GM12891 (cell line): Measurements from ENCODE around the gene MAT2A.
A peak's percentile ranks its signal among the peaks of the same experiment; 100 is the strongest.
"Not testable (repeated sequence)": the region's sequence is repeated elsewhere in the genome, so short reads cannot be mapped to it uniquely, and the experiment has no call there.

Experiments
- DNase-seq: peaks from one replicate; pipeline ENCODE4 v3.0.0; 2011; ENCODE audit warnings: low spot score; ENCODE audit not compliant: insufficient read length
- FAIRE-seq: peaks from 2 replicates; lab custom pipeline; 2011; peaks lifted over from hg19 to GRCh38; lab: Jason Lieb, UNC
- PAX5 ChIP-seq: IDR thresholded peaks from 2 replicates; pipeline ENCODE4 v1.6.1; 2011; ENCODE audit warnings: low read length, moderate library complexity, mild to moderate bottlenecking; ENCODE audit not compliant: insufficient read depth, severe bottlenecking
- POLR2A ChIP-seq: IDR thresholded peaks from 2 replicates; pipeline ENCODE4 v1.6.1; 2011; ENCODE audit warnings: low read depth, low read length, control low read depth
- POLR2AphosphoS5 ChIP-seq: IDR thresholded peaks from 2 replicates; pipeline ENCODE4 v1.6.1; 2011; ENCODE audit warnings: low read depth, low read length, control low read depth
- POU2F2 ChIP-seq: IDR thresholded peaks from 2 replicates; pipeline ENCODE4 v1.6.1; 2011; ENCODE audit warnings: low read depth, mild to moderate bottlenecking, control low read depth, low read length, moderate library complexity
- SPI1 ChIP-seq: IDR thresholded peaks from 2 replicates; pipeline ENCODE4 v1.6.1; 2011; ENCODE audit warnings: low read depth, low read length, control low read depth
- TAF1 ChIP-seq: IDR thresholded peaks from 2 replicates; pipeline ENCODE4 v1.6.1; 2011; ENCODE audit warnings: low read depth, low read length, control low read depth

MAT2A gene

GRCh38 chr2:85548608-85548900 is 9.6 kb downstream of the MAT2A start:
- FAIRE-seq (no peak), DNase-seq (no peak)
- TF ChIP-seq PAX5 = no peak
- no peak for TF ChIP-seq POU2F2
- TF ChIP-seq TAF1 = no peak
- no peak for TF ChIP-seq POLR2AphosphoS5
- no peak for TF ChIP-seq POLR2A

DNA sequence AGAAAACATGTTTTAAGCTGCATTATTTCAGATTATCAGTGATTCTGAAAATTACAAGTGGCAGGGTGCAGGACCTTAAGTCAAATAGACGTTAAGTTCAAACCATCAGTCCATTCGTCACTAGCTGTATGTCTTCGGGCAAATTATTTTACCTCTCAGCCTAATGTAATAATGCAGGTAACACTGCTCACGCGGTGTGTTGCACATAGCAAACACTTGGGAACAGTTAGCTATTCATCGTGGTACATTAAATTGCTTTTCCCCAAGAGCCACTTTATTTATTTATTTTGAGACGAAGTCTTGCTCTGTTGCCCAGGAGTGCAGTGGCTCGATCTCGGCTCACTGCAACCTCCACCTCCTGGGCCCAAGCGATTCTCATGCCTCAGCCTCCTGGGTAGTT is 10.1 kb downstream of the MAT2A start:
- TF ChIP-seq TAF1 (no peak), SPI1 (no peak), POU2F2 (no peak)
- FAIRE-seq (no peak), DNase-seq (no peak)

DNA sequence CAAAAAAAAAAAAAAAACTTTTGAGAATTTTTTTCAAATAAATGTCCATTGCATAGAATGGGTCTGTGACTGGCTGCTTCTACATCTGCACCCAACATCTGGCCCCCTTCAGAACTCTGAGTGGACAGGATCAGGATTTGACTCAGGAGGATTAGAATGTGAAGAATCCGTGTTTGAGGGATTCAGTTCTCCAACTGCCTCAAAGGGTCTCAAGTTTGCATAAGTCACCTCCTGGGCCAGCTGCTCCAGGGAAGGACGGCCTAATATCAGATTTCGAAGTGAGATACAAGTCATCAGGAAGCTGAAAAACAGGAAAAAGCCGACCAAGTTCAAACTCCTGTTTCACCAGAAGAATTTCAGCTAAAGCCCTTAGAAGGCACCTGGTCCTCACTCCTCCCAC is 10.9 kb downstream of the MAT2A start:
- no peak for DNase-seq
- TF ChIP-seq PAX5 = no peak
- no peak for TF ChIP-seq POU2F2
- no peak for TF ChIP-seq TAF1
- no peak for TF ChIP-seq POLR2AphosphoS5
- TF ChIP-seq SPI1 = no peak
- no peak for TF ChIP-seq POLR2A

GRCh38 chr2:85550486-85550885 is 11.5 kb downstream of the MAT2A start:
- DNase-seq (no peak), FAIRE-seq (no peak)
- TF ChIP-seq POLR2A (no peak), PAX5 (no peak), SPI1 (no peak), TAF1 (no peak), POLR2AphosphoS5 (no peak), POU2F2 (no peak)

More for the DNA sequence above, 10.9 kb downstream of the MAT2A start:
- no peak for FAIRE-seq

DNA sequence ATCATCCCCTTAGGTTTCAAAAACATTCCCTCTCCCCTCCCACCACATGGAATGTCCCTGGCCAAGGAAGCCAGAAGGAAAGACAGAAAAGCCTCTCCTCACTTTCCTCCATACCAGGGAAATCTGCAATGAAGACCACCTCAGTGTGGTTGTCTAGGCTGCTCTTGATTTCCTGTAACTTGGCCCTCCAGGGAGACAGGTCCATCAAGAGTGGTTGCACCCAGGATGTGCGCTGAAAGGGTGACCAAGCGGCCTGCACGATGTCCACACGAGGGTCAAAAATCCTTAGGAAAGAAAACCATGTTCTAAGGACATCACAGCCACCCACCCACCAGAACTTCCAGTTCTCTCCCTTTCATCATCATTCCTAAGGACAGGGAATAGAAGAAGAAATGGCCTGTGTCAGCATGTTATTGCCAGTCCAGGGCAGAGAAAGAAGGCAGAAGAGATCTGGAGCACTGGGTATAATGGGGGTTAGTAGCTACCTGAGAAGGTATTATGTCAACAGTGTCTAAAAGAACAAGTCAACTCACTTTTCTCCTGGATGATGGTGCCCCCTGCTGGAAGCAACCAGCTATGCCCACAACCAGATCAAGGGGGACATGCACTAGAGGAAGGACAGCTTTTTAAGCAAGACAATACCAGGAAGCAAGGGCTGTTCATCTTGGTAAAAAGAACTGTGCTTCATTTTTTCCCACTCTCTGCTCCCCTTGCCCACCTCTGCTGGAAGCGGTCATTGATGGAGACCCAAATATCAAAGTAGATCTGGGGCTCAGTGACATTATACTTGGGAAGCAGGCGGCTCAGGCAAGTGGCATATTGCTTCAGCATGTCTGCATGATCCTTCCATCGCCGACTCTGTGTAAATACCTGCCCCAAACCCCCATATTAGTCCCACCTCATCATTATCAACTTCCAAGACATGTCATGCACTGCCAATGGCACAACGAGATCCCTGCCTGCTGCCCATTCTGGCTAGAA is 13.0 kb downstream of the MAT2A start:
- TF ChIP-seq SPI1 (no peak), POU2F2 (no peak), PAX5 (no peak), POLR2AphosphoS5 (no peak), TAF1 (no peak), POLR2A (no peak)
- DNase-seq = peak; percentile 46
- FAIRE-seq = peak; percentile 87

DNA sequence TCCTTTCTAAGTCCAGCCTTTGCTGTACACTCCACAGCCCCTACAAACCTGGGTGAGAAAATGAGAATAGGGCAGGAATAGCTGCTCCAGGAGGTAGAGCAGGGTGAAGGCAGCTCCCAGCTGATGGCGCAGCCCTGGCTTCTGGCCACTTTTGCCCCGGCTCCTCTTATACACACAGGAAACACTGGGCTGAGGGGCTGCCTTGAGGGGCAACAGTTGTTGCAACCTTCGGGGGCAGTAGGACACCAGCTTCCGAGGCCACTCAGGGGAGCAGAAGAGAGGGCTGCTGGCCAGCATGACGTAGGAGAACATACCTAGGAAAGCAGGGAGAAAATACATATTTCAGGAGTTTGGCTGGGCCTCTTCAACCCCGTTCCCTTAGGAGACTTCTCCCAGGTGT is 14.2 kb downstream of the MAT2A start:
- TF ChIP-seq SPI1 = no peak
- TF ChIP-seq PAX5 = no peak
- TF ChIP-seq POLR2AphosphoS5 = no peak
- TF ChIP-seq POLR2A = no peak
- TF ChIP-seq POU2F2 = no peak
- no peak for TF ChIP-seq TAF1
- DNase-seq = no peak
- no peak for FAIRE-seq

GRCh38 chr2:85554980-85555612 is 16.1 kb downstream of the MAT2A start:
- DNase-seq (no peak), FAIRE-seq (no peak)
- TF ChIP-seq POLR2A = no peak
- no peak for TF ChIP-seq PAX5
- TF ChIP-seq POU2F2 = no peak
- TF ChIP-seq POLR2AphosphoS5 = no peak
- no peak for TF ChIP-seq SPI1
- TF ChIP-seq TAF1 = no peak

GRCh38 chr2:85557130-85557529 is 18.2 kb downstream of the MAT2A start:
- TF ChIP-seq PAX5 = no peak
- no peak for TF ChIP-seq POLR2AphosphoS5
- no peak for TF ChIP-seq SPI1
- TF ChIP-seq POLR2A = no peak
- no peak for TF ChIP-seq POU2F2
- TF ChIP-seq TAF1 = no peak
- no peak for FAIRE-seq
- no peak for DNase-seq

GRCh38 chr2:85558160-85558559 is 19.2 kb downstream of the MAT2A start:
- FAIRE-seq = no peak
- DNase-seq = no peak
- TF ChIP-seq POLR2AphosphoS5 = no peak
- no peak for TF ChIP-seq SPI1
- TF ChIP-seq TAF1 = no peak
- no peak for TF ChIP-seq PAX5
- no peak for TF ChIP-seq POU2F2
- TF ChIP-seq POLR2A = no peak

GRCh38 chr2:85560403-85560726 is 21.4 kb downstream of the MAT2A start:
- not testable (repeated sequence) for FAIRE-seq, DNase-seq
